ENCODE measurements around the gene HNRNPC.
"Not testable (repeated sequence)": the region's sequence is repeated elsewhere in the genome, so short reads cannot be mapped to it uniquely, and the experiment has no call there.

The HNRNPC gene

GRCh38 chr14:21244544-21244943 lies 24.7 kb downstream of the HNRNPC start:
- no peak for DNase-seq (ENCODE audit: low read depth)

DNA sequence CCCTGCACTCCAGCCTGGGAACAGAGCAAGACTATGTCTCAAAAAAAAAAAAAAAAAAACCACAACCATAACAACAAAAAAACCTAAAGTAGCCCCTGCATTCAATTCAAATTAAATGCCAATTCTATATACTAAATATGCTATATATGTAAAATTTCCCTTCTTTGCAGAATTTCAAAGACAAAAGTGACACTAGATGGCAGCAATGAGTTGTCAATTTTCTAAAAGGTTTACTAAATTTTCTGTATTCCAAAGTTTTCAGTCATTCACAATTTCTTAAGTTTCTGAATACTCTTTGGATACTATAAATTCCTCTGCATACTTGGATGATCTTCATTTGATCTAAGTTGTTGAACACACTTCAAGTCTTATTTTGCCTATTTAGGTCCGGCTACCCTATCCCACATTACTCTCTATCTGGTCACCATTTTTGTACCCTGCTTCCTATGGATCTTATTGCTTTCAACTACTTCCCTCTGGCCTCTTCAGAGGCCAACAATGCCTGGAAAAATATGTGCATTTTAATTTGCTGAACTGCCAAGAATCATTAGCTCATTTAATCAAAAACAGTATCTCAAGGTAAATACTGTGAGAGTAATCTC lies 27.9 kb downstream of the HNRNPC start:
- DNase-seq (ENCODE audit: low read depth), result no peak

- no peak for DNase-seq (ENCODE audit: low read depth)
These were observed 28.8 kb downstream of the HNRNPC start for GRCh38 chr14:21240417-21240816.

DNA sequence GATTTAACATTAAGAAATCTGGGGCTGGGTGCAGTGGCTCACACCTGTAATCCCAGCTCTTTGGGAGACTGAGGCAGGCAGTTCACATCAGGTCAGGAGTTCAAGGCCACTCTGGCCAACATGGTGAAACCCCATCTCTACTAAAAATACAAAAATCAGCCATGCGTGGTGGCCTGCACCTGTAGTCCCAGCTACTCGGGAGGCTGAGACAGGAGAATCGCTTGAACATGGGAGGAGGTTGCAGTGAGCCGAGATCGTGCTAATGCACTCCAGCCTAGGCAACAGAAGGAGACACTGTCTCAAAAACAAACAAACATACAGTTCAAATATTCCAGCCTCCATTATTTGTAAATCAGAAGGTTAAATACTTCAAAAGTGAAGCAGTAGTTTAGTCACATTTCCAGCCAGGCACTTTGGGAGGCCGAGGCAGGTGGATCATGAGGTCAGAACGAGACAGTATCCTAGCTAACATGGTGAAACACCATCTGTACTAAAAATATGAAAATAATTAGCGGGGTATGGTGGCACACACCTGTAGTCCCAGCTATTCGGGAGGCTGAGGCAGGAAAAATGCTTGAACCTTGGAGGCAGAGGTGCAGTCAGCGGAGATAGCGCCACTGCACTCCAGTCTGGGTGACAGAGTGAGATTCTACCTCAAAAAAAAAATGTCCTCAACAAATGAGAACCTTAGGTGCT lies 30.3 kb downstream of the HNRNPC start:
- DNase-seq (ENCODE audit: low read depth), result no peak

GRCh38 chr14:21236948-21237797 lies 32.1 kb downstream of the HNRNPC start:
- no peak for DNase-seq (ENCODE audit: low read depth)

- DNase-seq (ENCODE audit: low read depth), result no peak
These were observed 35.1 kb downstream of the HNRNPC start for GRCh38 chr14:21234112-21234511.

DNA sequence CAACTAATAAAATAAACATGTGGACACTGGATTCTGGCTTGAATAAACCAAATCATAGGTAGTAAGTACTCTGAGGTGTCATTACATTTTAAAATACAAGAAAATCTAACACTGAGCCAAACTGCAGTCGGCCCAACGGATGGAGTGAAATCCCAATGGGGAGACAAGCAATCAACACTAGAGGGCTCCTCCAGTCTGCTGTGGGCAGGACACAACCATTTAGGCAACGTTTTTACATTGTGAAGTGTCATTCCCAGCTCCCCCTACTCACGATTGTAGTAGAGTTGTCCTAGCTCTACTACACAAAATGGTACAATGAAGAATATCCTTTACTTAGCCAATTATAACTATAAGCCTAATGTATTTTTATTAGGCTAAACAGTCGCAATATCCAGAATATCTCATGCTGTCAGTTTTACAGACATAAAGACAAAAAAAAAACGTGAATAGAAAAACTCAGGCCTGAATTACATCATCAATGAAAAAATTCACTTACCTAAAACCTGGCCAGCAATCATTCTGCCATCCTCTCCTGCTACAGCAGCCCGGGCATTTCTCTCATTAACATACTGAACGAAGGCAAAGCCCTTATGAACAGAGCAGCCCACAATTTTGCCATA lies 35.7 kb downstream of the HNRNPC start:
- DNase-seq (ENCODE audit: low read depth), result no peak

GRCh38 chr14:21231020-21231652 lies 38.1 kb downstream of the HNRNPC start:
- DNase-seq (ENCODE audit: low read depth), result no peak

GRCh38 chr14:21229821-21230220 lies 39.4 kb downstream of the HNRNPC start:
- no peak for DNase-seq (ENCODE audit: low read depth)

DNA sequence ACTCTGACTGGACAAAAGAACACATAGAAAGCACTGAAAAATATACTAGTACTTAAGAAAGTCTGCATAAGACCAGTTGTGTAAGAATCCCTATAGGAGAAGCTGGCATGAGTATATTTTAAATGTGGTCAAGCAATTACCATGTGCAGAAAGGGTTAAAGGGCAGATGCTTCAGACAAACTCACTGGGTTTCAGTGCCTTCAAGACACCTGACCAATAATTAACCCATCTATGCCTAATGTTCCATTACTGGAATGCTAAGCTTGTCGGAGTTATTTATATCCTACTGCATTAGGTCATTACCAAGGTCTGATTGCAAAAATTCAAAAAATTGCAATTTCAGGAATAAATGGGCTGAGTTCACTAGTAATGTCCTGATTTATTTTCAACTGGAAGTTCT lies 41.3 kb downstream of the HNRNPC start:
- DNase-seq (ENCODE audit: low read depth), result no peak

DNA sequence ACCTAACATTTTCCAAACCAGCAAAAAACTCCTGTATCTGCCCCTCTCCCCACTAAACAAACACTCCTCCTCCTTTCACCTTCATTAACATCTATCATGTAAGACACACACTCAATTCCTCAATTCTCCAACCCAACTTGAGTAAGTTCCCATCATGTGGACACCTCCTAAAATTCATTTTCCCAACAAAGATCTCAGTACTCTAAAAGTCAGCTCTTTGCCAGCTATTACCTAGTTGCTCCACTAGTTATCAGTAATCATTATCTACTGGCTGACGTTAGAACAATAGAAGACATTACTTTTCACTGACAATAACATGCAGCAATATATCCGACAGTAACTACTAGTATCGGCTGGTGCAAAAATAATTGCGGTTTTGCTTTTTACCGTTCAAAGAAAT lies 42.1 kb downstream of the HNRNPC start:
- no peak for DNase-seq (ENCODE audit: low read depth)

DNA sequence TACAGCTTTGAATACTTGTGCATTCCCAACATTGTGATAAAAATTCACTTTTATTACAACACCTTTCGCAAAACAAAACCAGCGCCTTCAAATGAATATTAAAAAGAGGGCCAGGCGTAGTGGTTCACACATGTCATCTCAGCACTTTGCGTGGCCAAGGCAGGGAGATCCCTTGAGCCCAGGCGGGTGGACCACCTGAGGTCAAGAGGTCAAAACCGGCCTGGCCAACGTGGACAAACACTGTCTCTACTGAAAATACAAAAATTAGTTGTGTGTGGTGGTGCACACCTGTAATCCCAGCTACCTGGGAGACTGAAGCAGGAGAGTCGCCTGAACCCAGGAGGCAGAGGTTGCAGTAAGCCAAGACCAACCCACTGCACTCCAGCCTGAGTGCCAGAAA lies 42.8 kb downstream of the HNRNPC start:
- no peak for DNase-seq (ENCODE audit: low read depth)

GRCh38 chr14:21225164-21225563 lies 44.1 kb downstream of the HNRNPC start:
- DNase-seq (ENCODE audit: low read depth), result not testable (repeated sequence)

DNA sequence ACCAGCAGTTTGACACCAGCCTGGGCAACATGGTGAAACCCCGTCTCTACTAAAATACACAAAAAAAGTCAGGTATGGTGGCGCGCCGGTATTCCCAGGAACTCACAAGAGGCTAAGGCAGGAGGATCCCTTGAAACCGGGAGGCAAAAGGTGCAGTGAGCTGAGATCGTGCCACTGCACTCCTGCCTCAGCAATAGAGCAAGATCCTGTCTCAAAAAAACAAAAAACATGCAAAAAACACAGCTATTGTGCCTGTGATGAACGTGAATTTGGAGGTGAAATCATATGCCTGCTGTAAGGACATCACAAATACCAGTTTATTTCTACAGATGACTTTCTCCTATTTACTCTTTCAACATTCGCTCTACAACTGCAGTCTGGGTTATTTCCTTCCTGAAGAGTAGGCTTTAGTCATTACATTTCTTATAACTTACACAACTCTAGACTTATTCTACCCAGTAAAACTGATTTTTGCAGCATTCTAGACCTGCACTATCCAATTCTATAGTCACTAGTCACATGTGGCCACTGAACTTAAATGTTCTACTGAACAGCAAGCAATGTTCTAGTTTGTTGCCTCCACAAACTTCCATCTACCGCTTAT lies 48.3 kb downstream of the HNRNPC start:
- no peak for DNase-seq (ENCODE audit: low read depth)

DNA sequence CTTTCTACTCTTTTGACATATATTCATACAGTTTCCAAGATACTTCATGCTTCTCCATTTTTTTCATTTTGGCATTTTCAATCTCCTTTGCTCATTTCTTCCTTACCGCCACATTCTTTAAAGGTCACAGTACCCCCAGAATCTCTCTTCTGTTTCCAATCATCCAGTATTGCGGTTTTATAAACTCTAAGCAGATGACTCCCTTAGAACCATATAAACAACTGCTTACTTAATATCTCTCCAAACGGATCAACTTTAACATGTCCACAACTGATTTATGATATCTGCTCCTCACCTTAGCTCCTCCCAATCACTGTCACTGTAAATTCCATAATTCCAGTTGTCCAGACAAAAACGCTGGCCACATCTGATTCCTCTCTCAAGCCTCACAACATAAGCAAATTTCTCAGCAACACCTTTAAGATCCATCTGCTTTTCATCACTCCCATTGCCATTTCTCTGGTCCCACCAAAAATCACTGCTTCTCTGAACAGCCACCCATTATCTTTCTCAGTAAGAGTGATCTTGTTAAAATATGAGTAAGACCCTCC lies 49.6 kb downstream of the HNRNPC start:
- DNase-seq (ENCODE audit: low read depth), result no peak

GRCh38 chr14:21219120-21219519 lies 50.1 kb downstream of the HNRNPC start:
- DNase-seq (ENCODE audit: low read depth), result no peak

DNA sequence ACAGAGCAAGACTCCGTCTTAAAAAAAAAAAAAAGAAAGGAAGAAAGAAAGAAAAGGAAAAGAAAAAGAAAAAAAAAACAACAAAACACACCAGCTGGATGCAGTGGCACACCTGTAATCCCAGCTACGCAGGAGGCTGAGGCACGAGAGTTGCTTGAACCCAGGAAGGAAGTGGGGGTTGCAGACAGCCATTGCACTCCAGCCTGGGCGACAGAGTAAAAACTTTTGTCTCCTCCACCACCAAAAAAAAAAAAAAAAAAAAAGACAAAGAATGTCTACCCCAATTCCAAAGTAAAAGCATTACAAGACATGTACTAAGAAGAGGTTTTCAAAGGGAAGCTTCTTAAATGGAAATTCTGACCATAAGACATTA lies 53.4 kb downstream of the HNRNPC start:
- DNase-seq (ENCODE audit: low read depth), result no peak

DNA sequence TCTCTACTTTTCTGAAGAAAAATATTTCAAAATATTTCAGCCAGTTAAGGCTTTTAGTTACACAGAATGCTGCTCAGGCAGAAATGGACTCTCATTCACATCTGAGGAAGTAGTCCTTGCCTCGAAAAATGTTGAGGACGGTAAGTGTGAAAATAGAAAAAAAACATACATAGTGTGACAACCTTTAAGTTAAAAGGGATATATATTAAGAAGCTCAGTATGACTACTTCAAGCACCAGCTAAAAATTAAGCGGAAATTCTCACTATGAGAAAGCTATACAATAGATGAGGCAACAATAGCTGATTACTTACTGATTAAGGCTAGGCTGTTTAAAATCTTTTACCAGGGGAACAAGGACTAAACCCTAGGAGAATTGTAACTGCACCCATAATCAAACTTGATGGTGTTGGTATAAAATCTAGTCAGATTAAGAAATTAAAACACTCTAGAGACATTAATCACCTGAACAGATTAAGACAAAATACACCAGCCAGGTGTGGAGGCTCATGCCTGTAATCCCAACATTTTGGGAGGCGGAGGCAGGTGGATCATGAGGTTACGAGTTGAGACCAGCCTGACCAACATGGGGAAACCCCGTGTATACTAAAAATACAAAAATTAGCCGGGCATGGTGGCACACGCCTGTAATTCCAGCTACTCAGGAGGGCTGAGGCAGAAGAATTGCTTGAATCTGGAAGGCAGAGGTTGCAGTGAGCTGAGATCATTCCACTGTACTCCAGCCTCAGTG lies 53.9 kb downstream of the HNRNPC start:
- DNase-seq (ENCODE audit: low read depth), result no peak

- DNase-seq (ENCODE audit: low read depth), result no peak
These were observed 55.6 kb downstream of the HNRNPC start for GRCh38 chr14:21213652-21214051.

DNA sequence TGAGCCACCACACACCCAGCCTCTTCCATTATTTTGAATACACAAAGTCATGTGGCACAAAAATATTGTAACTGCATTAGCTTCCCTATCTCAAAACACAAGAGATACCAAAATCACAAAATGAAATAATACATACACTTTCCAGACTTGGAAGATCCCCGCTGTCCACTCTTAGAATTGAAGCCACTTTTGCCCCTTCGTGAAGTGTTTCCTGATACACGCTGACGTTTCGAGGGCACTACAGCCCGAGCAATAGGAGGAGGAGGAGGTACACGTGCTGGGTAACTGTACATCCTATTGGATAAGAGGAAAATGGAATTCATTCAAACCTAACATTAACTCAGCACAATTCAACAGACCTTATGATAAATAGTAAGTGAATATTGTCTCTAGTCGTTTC lies 56.4 kb downstream of the HNRNPC start:
- not testable (repeated sequence) for DNase-seq (ENCODE audit: low read depth)

DNA sequence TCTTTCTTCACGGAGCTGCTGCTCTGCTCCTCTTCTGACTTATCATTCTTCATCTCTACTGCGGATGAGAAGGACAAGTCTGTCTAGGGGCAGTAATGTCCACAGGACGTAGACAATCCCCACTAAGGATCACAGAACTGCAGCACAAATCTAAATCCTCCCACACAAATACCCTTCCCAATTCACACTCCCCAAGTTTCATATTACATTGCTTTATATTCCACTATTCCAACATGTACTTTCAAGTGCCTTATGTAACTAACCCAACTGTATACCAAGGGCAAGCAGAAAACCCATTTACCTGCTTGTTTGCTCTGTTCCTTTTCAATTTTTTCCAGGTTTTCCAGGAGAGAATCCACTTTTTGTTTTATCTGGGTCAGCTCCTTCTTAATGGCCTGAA lies 57.7 kb downstream of the HNRNPC start:
- DNase-seq (ENCODE audit: low read depth), result no peak
